ENCODE data around the gene GALNT2.

Gene GALNT2

DNA sequence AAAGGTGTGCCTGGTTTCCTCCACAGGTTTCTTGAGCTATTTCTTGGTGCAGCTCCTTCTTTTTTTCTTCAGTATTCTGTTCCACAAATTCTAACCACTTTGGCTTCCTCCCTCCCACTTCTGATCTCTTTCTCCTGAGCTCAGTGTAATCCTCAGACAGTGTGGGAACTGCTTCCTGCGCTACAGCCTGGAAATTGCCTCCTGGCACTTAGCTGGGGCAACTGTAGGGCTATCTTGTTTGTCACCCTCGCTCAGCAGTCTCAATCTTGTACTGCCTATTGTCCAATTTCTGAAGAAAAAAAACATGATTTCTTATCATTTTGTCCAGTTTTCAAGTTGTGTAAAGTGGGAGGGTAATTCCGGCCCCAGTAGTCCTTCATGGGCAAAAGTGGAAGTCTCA lies 24.0 kb upstream of the GALNT2 start:
- H3K36me3 ChIP-seq (ENCODE audit: insufficient read depth, low read length) = no peaks in the 10 kb centered on the region
- H3K79me2 ChIP-seq (ENCODE audit: insufficient read depth, low read length) = no peaks in the 10 kb centered on the region
- H3K27ac ChIP-seq (ENCODE audit: low read length) = no peak overlapping the region
- DNase-seq (no peak), ATAC-seq (ENCODE audit: insufficient read depth, low read depth) (no peak)
- H3K9ac ChIP-seq (ENCODE audit: low read depth, low read length) = no peak overlapping the region
- TF ChIP-seq, protein P1, sequence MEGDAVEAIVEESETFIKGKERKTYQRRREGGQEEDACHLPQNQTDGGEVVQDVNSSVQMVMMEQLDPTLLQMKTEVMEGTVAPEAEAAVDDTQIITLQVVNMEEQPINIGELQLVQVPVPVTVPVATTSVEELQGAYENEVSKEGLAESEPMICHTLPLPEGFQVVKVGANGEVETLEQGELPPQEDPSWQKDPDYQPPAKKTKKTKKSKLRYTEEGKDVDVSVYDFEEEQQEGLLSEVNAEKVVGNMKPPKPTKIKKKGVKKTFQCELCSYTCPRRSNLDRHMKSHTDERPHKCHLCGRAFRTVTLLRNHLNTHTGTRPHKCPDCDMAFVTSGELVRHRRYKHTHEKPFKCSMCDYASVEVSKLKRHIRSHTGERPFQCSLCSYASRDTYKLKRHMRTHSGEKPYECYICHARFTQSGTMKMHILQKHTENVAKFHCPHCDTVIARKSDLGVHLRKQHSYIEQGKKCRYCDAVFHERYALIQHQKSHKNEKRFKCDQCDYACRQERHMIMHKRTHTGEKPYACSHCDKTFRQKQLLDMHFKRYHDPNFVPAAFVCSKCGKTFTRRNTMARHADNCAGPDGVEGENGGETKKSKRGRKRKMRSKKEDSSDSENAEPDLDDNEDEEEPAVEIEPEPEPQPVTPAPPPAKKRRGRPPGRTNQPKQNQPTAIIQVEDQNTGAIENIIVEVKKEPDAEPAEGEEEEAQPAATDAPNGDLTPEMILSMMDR (IDR thresholded peaks at IDR 0.05; ENCODE audit: borderline replicate concordance, extremely low read depth, low read length, poor library complexity, severe bottlenecking) = no peak
- no peak for TF ChIP-seq EZH2 (IDR thresholded peaks at IDR 0.05; ENCODE audit: borderline replicate concordance, low read depth, low read length, severe bottlenecking)
- no peaks in the 10 kb centered on the region for H3K27me3 ChIP-seq (ENCODE audit: insufficient read depth, low read length, poor library complexity)
- no peak overlapping the region for H2AFZ ChIP-seq (ENCODE audit: low read depth, low read length)
- no peak overlapping the region for H3K4me2 ChIP-seq (ENCODE audit: insufficient read depth, low read length)
- no peaks in the 10 kb centered on the region for H3K4me1 ChIP-seq (ENCODE audit: insufficient read depth, low read length)
- H3K9me3 ChIP-seq (ENCODE audit: insufficient read depth, low read length, severe bottlenecking) = no peaks in the 10 kb centered on the region
- H3K4me3 ChIP-seq (ENCODE audit: low read depth in 1 of 2, low read length in 2 of 2) = no peak overlapping the region
- no peaks in the 10 kb centered on the region for H4K20me1 ChIP-seq (ENCODE audit: insufficient read depth, low read length)

DNA sequence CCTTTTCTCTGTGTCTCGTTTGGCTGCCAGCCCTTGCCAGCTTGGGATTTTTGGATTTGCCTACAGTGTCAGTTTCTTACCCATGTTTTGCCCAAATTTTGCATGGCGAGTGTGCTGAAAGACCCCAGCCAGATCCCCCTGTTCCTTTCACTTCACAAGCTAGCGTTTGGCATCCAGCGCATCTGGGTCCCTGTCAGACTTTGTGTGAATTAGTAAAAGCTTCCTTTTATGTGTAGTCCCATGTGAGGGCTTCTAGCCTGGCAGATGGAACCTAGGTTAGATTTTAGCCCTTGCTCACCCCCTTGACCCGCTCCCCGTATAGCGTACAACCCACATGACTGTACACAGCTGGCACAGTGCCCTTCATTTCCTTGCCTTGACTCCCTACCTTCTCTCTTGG lies 22.3 kb upstream of the GALNT2 start:
- no peaks in the 10 kb centered on the region for H3K27me3 ChIP-seq (ENCODE audit: insufficient read depth, low read length, poor library complexity)
- H4K20me1 ChIP-seq (ENCODE audit: insufficient read depth, low read length) = no peaks in the 10 kb centered on the region
- no peak overlapping the region for H3K27ac ChIP-seq (ENCODE audit: low read length)
- ATAC-seq (ENCODE audit: insufficient read depth, low read depth) (no peak), DNase-seq (no peak)
- no peak overlapping the region for H3K4me3 ChIP-seq (ENCODE audit: low read depth in 1 of 2, low read length in 2 of 2)
- H3K4me2 ChIP-seq (ENCODE audit: insufficient read depth, low read length) = no peak overlapping the region
- H3K36me3 ChIP-seq (ENCODE audit: insufficient read depth, low read length) = no peaks in the 10 kb centered on the region
- no peaks in the 10 kb centered on the region for H3K9me3 ChIP-seq (ENCODE audit: insufficient read depth, low read length, severe bottlenecking)
- TF ChIP-seq, protein P1 (IDR thresholded peaks at IDR 0.05; ENCODE audit: borderline replicate concordance, extremely low read depth, low read length, poor library complexity, severe bottlenecking) = no peak
- no peak for TF ChIP-seq EZH2 (IDR thresholded peaks at IDR 0.05; ENCODE audit: borderline replicate concordance, low read depth, low read length, severe bottlenecking)
- H3K4me1 ChIP-seq (ENCODE audit: insufficient read depth, low read length) = no peaks in the 10 kb centered on the region
- H2AFZ ChIP-seq (ENCODE audit: low read depth, low read length) = no peak overlapping the region
- H3K9ac ChIP-seq (ENCODE audit: low read depth, low read length) = no peak overlapping the region
- H3K79me2 ChIP-seq (ENCODE audit: insufficient read depth, low read length) = no peaks in the 10 kb centered on the region

DNA sequence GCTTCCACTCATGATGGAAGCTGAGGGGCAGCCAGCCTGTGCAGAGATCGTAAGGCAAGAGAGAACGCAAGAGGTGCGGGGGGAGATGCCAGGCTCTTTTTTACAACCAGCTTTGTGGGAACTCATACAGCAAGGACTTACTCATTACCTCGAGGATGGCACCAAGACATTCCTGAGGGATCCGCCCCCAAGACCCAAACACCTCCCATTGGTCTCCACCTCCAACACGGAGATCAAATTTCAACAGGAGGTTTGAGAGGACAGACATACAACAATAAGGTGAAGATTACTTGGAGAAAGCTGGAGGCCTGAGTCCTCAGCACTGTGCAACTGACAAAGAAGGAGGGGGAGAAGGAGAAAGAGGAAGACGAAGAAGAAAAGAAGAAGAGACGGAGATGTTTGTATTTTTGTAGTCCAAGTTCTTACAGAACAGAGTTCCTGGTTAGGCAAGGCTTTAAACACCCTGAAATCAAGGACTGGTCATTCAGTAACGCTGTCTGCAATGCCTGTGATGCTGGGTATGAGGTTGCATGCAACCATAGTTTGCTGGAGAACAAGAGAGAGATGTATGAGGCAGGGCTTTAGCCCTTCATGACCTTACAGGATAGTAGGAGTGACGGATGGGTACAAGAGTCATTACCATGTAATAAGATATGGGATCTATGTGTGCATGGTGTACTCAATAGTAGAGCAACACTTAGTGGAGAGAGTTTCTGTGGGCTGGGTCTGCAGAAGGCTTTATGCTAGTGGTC lies 19.7 kb upstream of the GALNT2 start:
- Histone ChIP-seq H3K79me2 (ENCODE audit: insufficient read depth, low read length) (no peaks in the 10 kb centered on the region), H3K4me3 (ENCODE audit: low read depth in 1 of 2, low read length in 2 of 2) (no peak overlapping the region), H3K36me3 (ENCODE audit: insufficient read depth, low read length) (no peaks in the 10 kb centered on the region), H3K9ac (ENCODE audit: low read depth, low read length) (no peak overlapping the region), H4K20me1 (ENCODE audit: insufficient read depth, low read length) (no peaks in the 10 kb centered on the region), H3K4me2 (ENCODE audit: insufficient read depth, low read length) (no peak overlapping the region), H3K27me3 (ENCODE audit: insufficient read depth, low read length, poor library complexity) (no peaks in the 10 kb centered on the region), H2AFZ (ENCODE audit: low read depth, low read length) (no peak overlapping the region), H3K27ac (ENCODE audit: low read length) (no peak overlapping the region), H3K9me3 (ENCODE audit: insufficient read depth, low read length, severe bottlenecking) (no peaks in the 10 kb centered on the region), H3K4me1 (ENCODE audit: insufficient read depth, low read length) (peaks cover 7% of the 10 kb centered on the region; the same call in 1 of the 2 replicates)
- TF ChIP-seq, protein P1 (IDR thresholded peaks at IDR 0.05; ENCODE audit: borderline replicate concordance, extremely low read depth, low read length, poor library complexity, severe bottlenecking) = no peak
- no peak for TF ChIP-seq EZH2 (IDR thresholded peaks at IDR 0.05; ENCODE audit: borderline replicate concordance, low read depth, low read length, severe bottlenecking)
- ATAC-seq (ENCODE audit: insufficient read depth, low read depth) (no peak), DNase-seq (no peak)

All from DND-41 (cell line).